Tibial artery (tissue), 4 donors: ENCODE data around the gene TTC21B.
"Not testable (repeated sequence)": the region's sequence is repeated elsewhere in the genome, so short reads cannot be mapped to it uniquely, and the experiment has no call there.

Experiments used
- DNase-seq, 2 donors: peaks; one replicate each; pipeline ENCODE4 v3.0.0-alpha.2; 2019
- H3K27ac ChIP-seq, 2 donors: fragments of 200-600 bp; sonication (generic) in 1 of 2; 1 replicate in 1 of 2; 2 replicates in 1 of 2; pipeline ENCODE4 v1.5.1; 2018 to 2019; ENCODE audit warnings: mild to moderate bottlenecking in 1 of 2
- H3K27me3 ChIP-seq, 2 donors: fragments of 200-600 bp; sonication (generic) in 1 of 2; one replicate each; pipeline versions ENCODE4 v1.5.1 to v1.6.0; 2016 to 2019
- H3K36me3 ChIP-seq, 3 donors: fragments of 200-600 bp; sonication (generic) in 2 of 3; one replicate each; pipeline ENCODE4 v1.5.1; 2016 to 2019; ENCODE audit warnings: mild to moderate bottlenecking in 2 of 3
- H3K4me1 ChIP-seq, 4 donors: fragments of 200-600 bp; sonication (generic) in 2 of 4; 1 replicate in 3 of 4; 2 replicates in 1 of 4; pipeline ENCODE4 v1.5.1; 2016 to 2019
- H3K4me3 ChIP-seq, 2 donors: fragments of 200-600 bp; sonication (generic) in 1 of 2; 1 replicate in 1 of 2; 2 replicates in 1 of 2; pipeline ENCODE4 v1.5.1; 2018 to 2019; ENCODE audit warnings: mild to moderate bottlenecking in 2 of 2
- H3K9me3 ChIP-seq, 3 donors: fragments of 200-600 bp; sonication (generic) in 1 of 3; one replicate each; pipeline ENCODE4 v1.5.1; 2016 to 2019
- CTCF ChIP-seq, 2 experiments: fragments of 200-600 bp in 1 of 2; fragments of 450-650 bp in 1 of 2; IDR thresholded peaks; one replicate each; pipeline ENCODE4 v1.5.1; 2017 to 2019; ENCODE audit warnings: antibody characterized with exemption in 2 of 2, mild to moderate bottlenecking in 1 of 2, moderate library complexity in 1 of 2
- intact Hi-C: fragments of 100-400 bp; cut with DNase I; formaldehyde crosslinking; loops from one replicate; pipeline ENCODE4 v1.15.0; 2023; ENCODE audit warnings: low total_unique reads

The TTC21B gene

DNA sequence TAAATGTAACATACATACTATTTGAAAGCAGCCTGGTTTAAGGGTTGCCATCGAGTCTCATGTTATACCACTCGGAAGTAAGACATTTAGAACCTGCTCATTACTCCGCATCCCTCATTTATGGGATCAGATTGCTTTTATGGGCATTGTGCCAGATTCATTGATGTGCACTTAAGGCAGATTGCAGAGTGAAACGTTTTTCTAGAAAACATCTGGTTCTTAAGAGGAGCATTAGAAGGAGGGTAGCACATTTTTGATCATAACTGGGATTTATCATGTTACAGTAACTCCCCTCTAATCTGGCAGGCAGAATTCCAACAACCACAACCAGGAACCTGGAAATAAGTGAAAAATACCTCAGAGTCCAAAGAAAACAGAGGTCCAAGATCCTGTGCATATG, 85.4 kb downstream of the TTC21B start:
- no peaks in the 10 kb centered on the region for H3K27me3 ChIP-seq
- H3K4me3 ChIP-seq = no peak overlapping the region
- peaks cover 0 to 9% (median 3%) of the 10 kb centered on the region in 4 donors for H3K4me1 ChIP-seq
- H3K9me3 ChIP-seq = no peaks in the 10 kb centered on the region
- H3K27ac ChIP-seq = no peak overlapping the region
- H3K36me3 ChIP-seq = peaks cover 7 to 13% (median 12%) of the 10 kb centered on the region in 3 donors
- no peak for TF ChIP-seq CTCF (IDR thresholded peaks at IDR 0.05)
- DNase-seq = no peak
- intact Hi-C loops = no loop called here

- Histone ChIP-seq H3K36me3 (no peaks in the 10 kb centered on the region), H3K9me3 (peaks cover 0 to 12% (median 0%) of the 10 kb centered on the region in 3 donors), H3K27ac (no peak overlapping the region), H3K4me1 (peaks cover 0 to 9% (median 3%) of the 10 kb centered on the region in 4 donors), H3K4me3 (no peak overlapping the region), H3K27me3 (no peaks in the 10 kb centered on the region)
- no peak for DNase-seq
- intact Hi-C loops = no loop called here
- no peak for TF ChIP-seq CTCF (IDR thresholded peaks at IDR 0.05)
These were observed 89.3 kb downstream of the TTC21B start for GRCh38 chr2:165864296-165864695.

DNA sequence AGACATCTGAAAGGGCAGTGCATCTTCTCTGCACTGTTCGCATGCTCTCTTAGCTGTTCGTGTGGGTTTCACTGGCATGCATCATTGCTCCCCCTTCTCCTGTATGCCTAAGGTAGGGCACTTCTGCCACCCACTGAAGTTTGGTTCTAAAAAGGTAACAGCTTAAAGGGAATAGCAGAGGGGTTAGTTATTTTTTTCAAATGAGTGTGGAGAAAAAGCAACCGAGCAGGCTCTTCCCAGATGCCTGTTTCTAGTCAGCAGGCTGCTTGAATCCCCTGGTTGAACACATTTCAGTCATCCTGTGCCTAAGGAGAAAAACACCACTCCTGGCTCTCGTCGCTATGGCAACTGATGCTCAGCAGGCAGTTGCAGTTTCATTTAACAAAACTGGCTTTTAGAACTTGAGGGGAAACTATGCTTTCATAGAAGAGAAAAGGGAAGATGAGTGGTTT, 89.7 kb downstream of the TTC21B start:
- peaks cover 0 to 12% (median 0%) of the 10 kb centered on the region in 3 donors for H3K9me3 ChIP-seq
- no peak overlapping the region for H3K4me3 ChIP-seq
- intact Hi-C loops = no loop called here
- no peak overlapping the region for H3K27ac ChIP-seq
- no peak for TF ChIP-seq CTCF (IDR thresholded peaks at IDR 0.05)
- no peaks in the 10 kb centered on the region for H3K36me3 ChIP-seq
- no peak for DNase-seq
- peaks cover 0 to 9% (median 3%) of the 10 kb centered on the region in 4 donors for H3K4me1 ChIP-seq
- no peaks in the 10 kb centered on the region for H3K27me3 ChIP-seq

DNA sequence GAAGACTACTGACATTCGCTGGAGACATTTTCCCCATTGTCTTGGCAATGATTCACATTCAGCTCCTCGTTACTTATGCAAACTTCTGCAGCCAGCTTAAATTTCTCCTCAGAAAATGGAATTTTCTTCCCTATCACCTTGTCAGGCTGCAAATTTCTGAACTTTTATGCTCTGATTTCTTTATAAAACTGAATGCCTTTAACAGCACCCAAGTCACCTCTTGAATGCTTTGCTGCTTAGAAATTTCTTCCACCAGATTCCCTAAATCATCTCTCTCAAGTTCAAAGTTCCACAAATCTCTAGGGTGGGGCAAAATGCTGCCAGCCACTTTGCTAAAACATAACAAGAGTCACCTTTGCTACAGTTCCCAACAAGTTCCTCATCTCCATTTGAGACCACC, 92.5 kb downstream of the TTC21B start:
- DNase-seq, H3K4me3 ChIP-seq, H3K27me3 ChIP-seq, H3K27ac ChIP-seq, intact Hi-C loops, H3K4me1 ChIP-seq, H3K36me3 ChIP-seq: not testable (repeated sequence)
- peaks cover 0 to 12% (median 0%) of the 10 kb centered on the region in 3 donors for H3K9me3 ChIP-seq

- intact Hi-C loops, H3K4me1 ChIP-seq, H3K27ac ChIP-seq, DNase-seq, H3K36me3 ChIP-seq, H3K4me3 ChIP-seq, H3K27me3 ChIP-seq: not testable (repeated sequence)
- peaks cover 0 to 12% (median 0%) of the 10 kb centered on the region in 3 donors for H3K9me3 ChIP-seq
These were observed 93.9 kb downstream of the TTC21B start for GRCh38 chr2:165859723-165860122.

GRCh38 chr2:165857876-165858275, 95.7 kb downstream of the TTC21B start:
- TF ChIP-seq CTCF (IDR thresholded peaks at IDR 0.05) = no peak
- Histone ChIP-seq H3K4me3 (no peak overlapping the region), H3K27me3 (no peaks in the 10 kb centered on the region), H3K9me3 (peaks cover 2 to 22% (median 5%) of the 10 kb centered on the region in 3 donors), H3K27ac (no peak overlapping the region), H3K36me3 (no peaks in the 10 kb centered on the region), H3K4me1 (no peaks in the 10 kb centered on the region)
- intact Hi-C loops = no loop called here
- DNase-seq = no peak

DNA sequence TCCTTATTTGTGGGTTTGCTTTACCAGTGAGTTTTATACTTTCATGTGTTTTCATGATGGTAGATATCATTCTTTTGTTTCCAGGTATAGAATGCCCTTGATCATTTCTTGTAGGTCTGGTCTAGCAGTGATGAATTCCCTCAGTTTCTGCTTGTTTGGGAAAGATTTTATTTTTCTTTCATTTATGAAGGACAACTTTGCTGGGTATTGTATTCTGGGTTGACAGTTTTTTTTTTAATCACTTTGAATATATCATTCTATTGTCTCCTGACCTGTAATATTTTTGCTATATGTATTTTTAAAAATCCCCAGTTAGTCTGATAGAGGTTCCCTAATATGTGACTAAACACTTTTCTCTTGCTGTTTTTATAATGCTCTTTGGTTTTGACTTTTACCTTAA, 101.2 kb downstream of the TTC21B start:
- no peak for DNase-seq
- TF ChIP-seq CTCF (IDR thresholded peaks at IDR 0.05) = no peak
- Histone ChIP-seq H3K4me3 (no peak overlapping the region), H3K9me3 (peaks cover 7 to 26% (median 9%) of the 10 kb centered on the region in 3 donors), H3K27ac (no peak overlapping the region), H3K27me3 (no peaks in the 10 kb centered on the region), H3K4me1 (no peaks in the 10 kb centered on the region), H3K36me3 (no peaks in the 10 kb centered on the region)
- intact Hi-C loops = no loop called here
